HFF-Myc (cell line): Measurements from ENCODE around the gene GJB4.
"Not testable (repeated sequence)": the region's sequence is repeated elsewhere in the genome, so short reads cannot be mapped to it uniquely, and the experiment has no call there.

Experiments used
- DNase-seq: peaks from one replicate; pipeline ENCODE4 v3.0.0-alpha.2; 2011; ENCODE audit warnings: low read depth; ENCODE audit errors: extremely low read depth
- H3K4me3 ChIP-seq: replicated peaks from 2 replicates; pipeline ENCODE4 v1.5.1; 2011; ENCODE audit warnings: low read depth, mild to moderate bottlenecking, control low read depth, low read length
- CTCF ChIP-seq: IDR thresholded peaks from 2 replicates; pipeline ENCODE4 v1.5.1; 2012; ENCODE audit warnings: mild to moderate bottlenecking, low read depth, low read length, control low read depth; ENCODE audit errors: missing control alignments

Gene GJB4

GRCh38 chr1:34715139-34715538, 44.4 kb upstream of the GJB4 start:
- DNase-seq, result no peak
- no peak for TF ChIP-seq CTCF
- no peak overlapping the region for H3K4me3 ChIP-seq

- TF ChIP-seq CTCF, result no peak
- no peak for DNase-seq
- H3K4me3 ChIP-seq, result no peak overlapping the region
These were observed 38.3 kb upstream of the GJB4 start for GRCh38 chr1:34721241-34721640.

GRCh38 chr1:34721646-34722355, 37.7 kb upstream of the GJB4 start:
- no peak for TF ChIP-seq CTCF
- no peak overlapping the region for H3K4me3 ChIP-seq
- no peak for DNase-seq

GRCh38 chr1:34726861-34727260, 32.7 kb upstream of the GJB4 start:
- DNase-seq, result no peak
- no peak overlapping the region for H3K4me3 ChIP-seq
- TF ChIP-seq CTCF, result no peak

GRCh38 chr1:34730485-34730884, 29.1 kb upstream of the GJB4 start:
- no peak for TF ChIP-seq CTCF
- DNase-seq, result no peak

GRCh38 chr1:34732831-34733230, 26.7 kb upstream of the GJB4 start:
- not testable (repeated sequence) for H3K4me3 ChIP-seq, DNase-seq

More at GRCh38 chr1:34730485-34730884, 29.1 kb upstream of the GJB4 start:
- no peak overlapping the region for H3K4me3 ChIP-seq

- TF ChIP-seq CTCF, result no peak
- no peak overlapping the region for H3K4me3 ChIP-seq
- DNase-seq, result no peak
These were observed 22.8 kb upstream of the GJB4 start for GRCh38 chr1:34736692-34737091.

- H3K4me3 ChIP-seq, DNase-seq: not testable (repeated sequence)
These were observed 22.3 kb upstream of the GJB4 start for GRCh38 chr1:34737236-34737635.
